Fibroblast of pulmonary artery (primary cell): ENCODE data around the gene URM1.

Experiments used
- DNase-seq: peaks from one replicate; pipeline ENCODE4 v3.0.0-alpha.2; 2010; ENCODE audit warnings: low read depth
- H3K4me3 ChIP-seq: replicated peaks from 2 replicates; pipeline ENCODE4 v1.5.1; 2011; ENCODE audit warnings: low read depth, mild to moderate bottlenecking, control low read depth, low read length, moderate library complexity
- CTCF ChIP-seq: IDR thresholded peaks from 2 replicates; pipeline ENCODE4 v1.5.1; 2011; ENCODE audit warnings: mild to moderate bottlenecking, control low read depth, low read length, inconsistent platforms; ENCODE audit errors: missing control alignments

Gene URM1

GRCh38 chr9:128384801-128385495 is 13.8 kb downstream of the URM1 start:
- DNase-seq = no peak
- H3K4me3 ChIP-seq = no peak overlapping the region
- TF ChIP-seq CTCF = no peak

GRCh38 chr9:128385496-128386460 is 14.6 kb downstream of the URM1 start:
- DNase-seq = no peak
- TF ChIP-seq CTCF = no peak
- no peak overlapping the region for H3K4me3 ChIP-seq

GRCh38 chr9:128388150-128388549 is 17.0 kb downstream of the URM1 start:
- H3K4me3 ChIP-seq = no peak overlapping the region
- DNase-seq = no peak
- no peak for TF ChIP-seq CTCF

- no peak overlapping the region for H3K4me3 ChIP-seq
- TF ChIP-seq CTCF = no peak
- no peak for DNase-seq
Observed at GRCh38 chr9:128389395-128390149, 18.4 kb downstream of the URM1 start.

- TF ChIP-seq CTCF = no peak
- DNase-seq = no peak
- no peak overlapping the region for H3K4me3 ChIP-seq
Observed at GRCh38 chr9:128390150-128390812, 19.1 kb downstream of the URM1 start.
